ENCODE data around the gene NLRP10.

The NLRP10 gene

GRCh38 chr11:7955191-7955590 lies 10.1 kb downstream of the NLRP10 start:
- no peak overlapping the region for H3K4me3 Mint-ChIP-seq
- peaks cover 10% of the 10 kb centered on the region for H3K27me3 Mint-ChIP-seq (ENCODE audit: low read depth)
- H3K36me3 Mint-ChIP-seq (ENCODE audit: low read depth) = no peaks in the 10 kb centered on the region
- H3K9me3 Mint-ChIP-seq = no peaks in the 10 kb centered on the region
- H3K4me1 Mint-ChIP-seq = no peaks in the 10 kb centered on the region
- H3K27ac Mint-ChIP-seq = no peak overlapping the region
- TF ChIP-seq, protein P1, sequence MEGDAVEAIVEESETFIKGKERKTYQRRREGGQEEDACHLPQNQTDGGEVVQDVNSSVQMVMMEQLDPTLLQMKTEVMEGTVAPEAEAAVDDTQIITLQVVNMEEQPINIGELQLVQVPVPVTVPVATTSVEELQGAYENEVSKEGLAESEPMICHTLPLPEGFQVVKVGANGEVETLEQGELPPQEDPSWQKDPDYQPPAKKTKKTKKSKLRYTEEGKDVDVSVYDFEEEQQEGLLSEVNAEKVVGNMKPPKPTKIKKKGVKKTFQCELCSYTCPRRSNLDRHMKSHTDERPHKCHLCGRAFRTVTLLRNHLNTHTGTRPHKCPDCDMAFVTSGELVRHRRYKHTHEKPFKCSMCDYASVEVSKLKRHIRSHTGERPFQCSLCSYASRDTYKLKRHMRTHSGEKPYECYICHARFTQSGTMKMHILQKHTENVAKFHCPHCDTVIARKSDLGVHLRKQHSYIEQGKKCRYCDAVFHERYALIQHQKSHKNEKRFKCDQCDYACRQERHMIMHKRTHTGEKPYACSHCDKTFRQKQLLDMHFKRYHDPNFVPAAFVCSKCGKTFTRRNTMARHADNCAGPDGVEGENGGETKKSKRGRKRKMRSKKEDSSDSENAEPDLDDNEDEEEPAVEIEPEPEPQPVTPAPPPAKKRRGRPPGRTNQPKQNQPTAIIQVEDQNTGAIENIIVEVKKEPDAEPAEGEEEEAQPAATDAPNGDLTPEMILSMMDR (IDR thresholded peaks at IDR 0.05; ENCODE audit: unreplicated experiment in 3 of 3) = no peak

- H3K9me3 Mint-ChIP-seq = no peaks in the 10 kb centered on the region
- H3K27ac Mint-ChIP-seq = no peak overlapping the region
Measured at GRCh38 chr11:7949934-7950333, 15.3 kb downstream of the NLRP10 start.

DNA sequence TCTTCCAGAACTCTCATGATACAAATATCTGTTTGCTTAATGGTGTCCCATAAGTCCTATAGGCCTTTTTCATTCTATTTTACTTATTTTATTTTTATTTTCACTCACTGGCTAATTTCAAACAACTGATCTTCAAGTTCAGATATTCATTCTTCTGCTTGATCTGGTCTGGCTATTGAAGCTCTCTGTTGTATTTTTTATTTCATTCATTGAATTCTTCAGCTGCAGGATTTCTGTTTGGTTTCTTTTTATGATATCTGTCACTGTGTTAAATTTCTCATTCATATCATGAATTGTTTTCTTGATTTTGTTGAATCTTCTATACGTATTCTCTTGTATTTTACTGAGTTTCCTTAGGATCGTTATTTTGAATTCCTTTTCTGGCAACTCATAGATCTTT lies 21.1 kb downstream of the NLRP10 start:
- H3K9me3 Mint-ChIP-seq = peaks cover 10% of the 10 kb centered on the region
- peaks cover 6% of the 10 kb centered on the region for H3K27me3 Mint-ChIP-seq (ENCODE audit: low read depth)
- TF ChIP-seq, protein P1 (IDR thresholded peaks at IDR 0.05; ENCODE audit: unreplicated experiment in 3 of 3) = no peak
- H3K36me3 Mint-ChIP-seq (ENCODE audit: low read depth) = no peaks in the 10 kb centered on the region
- no peak overlapping the region for H3K27ac Mint-ChIP-seq
- no peak overlapping the region for H3K4me3 Mint-ChIP-seq
- H3K4me1 Mint-ChIP-seq = no peaks in the 10 kb centered on the region

More at GRCh38 chr11:7949934-7950333, 15.3 kb downstream of the NLRP10 start:
- Mint-ChIP-seq H3K36me3 (ENCODE audit: low read depth) (no peaks in the 10 kb centered on the region), H3K4me3 (no peak overlapping the region), H3K4me1 (no peaks in the 10 kb centered on the region), H3K27me3 (ENCODE audit: low read depth) (peaks cover 6% of the 10 kb centered on the region)
- TF ChIP-seq, protein P1 (IDR thresholded peaks at IDR 0.05; ENCODE audit: unreplicated experiment in 3 of 3) = no peak

DNA sequence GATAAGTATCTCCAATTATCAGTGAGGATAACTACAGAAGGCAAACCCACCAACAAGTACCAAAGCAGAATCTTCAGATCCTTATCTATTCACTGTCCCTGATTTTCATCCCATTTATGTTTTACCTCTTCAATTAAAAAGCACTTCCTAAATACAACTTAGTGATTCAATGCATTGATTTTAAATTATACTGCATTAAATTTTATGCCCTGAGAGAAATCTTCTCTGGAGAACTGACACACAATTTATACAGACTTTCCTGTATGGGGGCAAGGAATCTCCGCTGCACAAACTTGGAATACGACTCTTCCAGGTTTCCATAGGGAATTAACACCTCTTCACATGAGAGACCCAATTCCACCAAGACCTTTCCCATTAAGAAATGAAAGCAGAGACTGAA lies 23.6 kb downstream of the NLRP10 start, which contains the start of gene OR10A3:
Gene OR10A3 (minus strand): TSS at position 101 of the 400 bp plus-strand sequence. CDS start 2,188 bp downstream, outside the sequence.
- no peak within 1 kb of the TSS for H3K4me3 Mint-ChIP-seq
- H3K27me3 Mint-ChIP-seq (ENCODE audit: low read depth) = no peaks in the 10 kb centered on the region
- TF ChIP-seq, protein P1 (IDR thresholded peaks at IDR 0.05; ENCODE audit: unreplicated experiment in 3 of 3) = no peak
- H3K9me3 Mint-ChIP-seq = peaks cover 10% of the 10 kb centered on the region
- no peaks in the 10 kb centered on the region for H3K36me3 Mint-ChIP-seq (ENCODE audit: low read depth)
- H3K27ac Mint-ChIP-seq = no peak within 1 kb of the TSS
- H3K4me1 Mint-ChIP-seq = no peaks in the 10 kb centered on the region

DNA sequence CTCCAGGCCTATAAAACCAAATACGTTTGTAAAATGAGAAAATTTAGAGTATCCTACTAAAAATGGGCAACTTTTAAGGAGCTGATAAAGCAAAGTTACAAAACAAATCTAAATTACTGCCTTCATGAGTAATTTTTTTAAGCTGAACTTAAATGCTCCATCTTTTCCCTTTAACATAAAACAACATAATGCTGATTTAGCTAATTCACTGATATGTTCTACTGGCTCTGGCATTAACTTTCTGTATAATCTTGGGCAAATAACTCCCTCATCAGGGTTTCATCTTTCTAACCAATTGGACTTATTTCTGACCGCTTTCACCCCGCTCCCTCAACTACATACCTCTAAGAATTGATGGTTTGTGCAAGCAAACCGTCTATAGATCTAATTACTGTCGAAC lies 24.1 kb downstream of the NLRP10 start:
- TF ChIP-seq, protein P1 (IDR thresholded peaks at IDR 0.05; ENCODE audit: unreplicated experiment in 3 of 3) = no peak
- Mint-ChIP-seq H3K4me1 (no peaks in the 10 kb centered on the region), H3K4me3 (no peak overlapping the region), H3K27ac (no peak overlapping the region), H3K9me3 (peaks cover 10% of the 10 kb centered on the region), H3K27me3 (ENCODE audit: low read depth) (no peaks in the 10 kb centered on the region), H3K36me3 (ENCODE audit: low read depth) (no peaks in the 10 kb centered on the region)

DNA sequence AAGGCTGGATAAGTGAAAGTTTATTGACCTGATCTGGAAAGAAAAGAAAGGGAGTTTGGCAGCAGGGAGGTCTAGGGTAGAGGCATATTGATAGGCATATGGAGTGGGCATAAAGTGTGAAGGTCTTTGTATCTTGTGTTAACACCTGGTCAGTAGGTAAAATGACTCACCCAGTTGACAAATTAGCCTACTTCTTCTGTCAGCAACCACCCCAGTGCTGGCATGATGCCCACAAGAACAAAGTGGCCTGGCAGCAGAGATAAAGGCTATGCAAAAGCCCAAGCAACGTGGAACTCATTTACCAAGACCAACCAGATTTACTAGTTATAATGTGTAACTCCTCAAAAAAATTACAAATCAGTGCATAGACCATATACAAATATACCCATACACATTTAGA lies 28.6 kb downstream of the NLRP10 start:
- no peaks in the 10 kb centered on the region for H3K4me1 Mint-ChIP-seq
- peaks cover 3% of the 10 kb centered on the region for H3K27me3 Mint-ChIP-seq (ENCODE audit: low read depth)
- H3K4me3 Mint-ChIP-seq = no peak overlapping the region
- H3K9me3 Mint-ChIP-seq = no peaks in the 10 kb centered on the region
- H3K27ac Mint-ChIP-seq = no peak overlapping the region
- H3K36me3 Mint-ChIP-seq (ENCODE audit: low read depth) = no peaks in the 10 kb centered on the region
- TF ChIP-seq, protein P1 (IDR thresholded peaks at IDR 0.05; ENCODE audit: unreplicated experiment in 3 of 3) = no peak

Measured in nephron (organoid).